Frontal cortex (tissue), 4 donors: ENCODE results near the gene SLC12A3. TPM values are rescaled to one million over a fixed set of nuclear protein-coding genes. Genes with fewer than 3 reads are reported as not detected.
"Not testable (repeated sequence)": the region's sequence is repeated elsewhere in the genome, so short reads cannot be mapped to it uniquely, and the experiment has no call there.

Experiments
- DNase-seq, 2 donors: peaks; one replicate each; pipeline ENCODE4 v3.0.0; 2012; ENCODE audit warnings: low spot score in 2 of 2
- FAIRE-seq: peaks from 2 replicates; lab custom pipeline; 2012; peaks lifted over from hg19 to GRCh38; lab: Jason Lieb, UNC
- total RNA-seq: library from RNA; depleted of rRNA; stranded (reverse); fragments of >200 nt; gene quantifications from one replicate; pipeline ENCODE4 v1.2.3, GENCODE V29; 2014
- donor health status: control.
- donor health status: control.
- donor health status: control.

SLC12A3 gene
- total RNA-seq, 1 donor from 2014 or later: not detected

GRCh38 chr16:56934599-56935145 is 69.7 kb downstream of the SLC12A3 start:
- DNase-seq, FAIRE-seq: not testable (repeated sequence)

- FAIRE-seq: no peak
- no peak for DNase-seq
These were observed 70.2 kb downstream of the SLC12A3 start for GRCh38 chr16:56935201-56935600.

- no peak for DNase-seq
- FAIRE-seq: no peak
These were observed 71.5 kb downstream of the SLC12A3 start for GRCh38 chr16:56936491-56936890.

- DNase-seq (no peak), FAIRE-seq (no peak)
These were observed 71.9 kb downstream of the SLC12A3 start for GRCh38 chr16:56936950-56937349.

- DNase-seq (no peak), FAIRE-seq (no peak)
These were observed 73.9 kb downstream of the SLC12A3 start for GRCh38 chr16:56938664-56939513.

- DNase-seq (no peak), FAIRE-seq (no peak)
These were observed 74.8 kb downstream of the SLC12A3 start for GRCh38 chr16:56939801-56940200.

- DNase-seq (no peak), FAIRE-seq (no peak)
These were observed 76.1 kb downstream of the SLC12A3 start for GRCh38 chr16:56941092-56941491.

- no peak for DNase-seq
- FAIRE-seq: no peak
These were observed 76.9 kb downstream of the SLC12A3 start for GRCh38 chr16:56941856-56942331.

- FAIRE-seq (no peak), DNase-seq (no peak)
These were observed 78.9 kb downstream of the SLC12A3 start for GRCh38 chr16:56943761-56944375.

- DNase-seq: no peak
- FAIRE-seq: no peak
These were observed 80.2 kb downstream of the SLC12A3 start for GRCh38 chr16:56944954-56945839.

GRCh38 chr16:56945847-56946527 is 81.0 kb downstream of the SLC12A3 start:
- DNase-seq (no peak), FAIRE-seq (no peak)

- DNase-seq (no peak), FAIRE-seq (no peak)
These were observed 82.0 kb downstream of the SLC12A3 start for GRCh38 chr16:56946767-56947603.

- DNase-seq: no peak
- no peak for FAIRE-seq
These were observed 82.6 kb downstream of the SLC12A3 start for GRCh38 chr16:56947604-56947995.

GRCh38 chr16:56948234-56948633 is 83.2 kb downstream of the SLC12A3 start:
- DNase-seq (no peak), FAIRE-seq (no peak)

- FAIRE-seq: no peak
- no peak for DNase-seq
These were observed 85.0 kb downstream of the SLC12A3 start for GRCh38 chr16:56950051-56950450.

GRCh38 chr16:56950455-56950854 is 85.4 kb downstream of the SLC12A3 start:
- DNase-seq (no peak), FAIRE-seq (no peak)

- FAIRE-seq (no peak), DNase-seq (peak in 1 of 2 donors; percentile 38)
These were observed 86.1 kb downstream of the SLC12A3 start for GRCh38 chr16:56950881-56951771.

GRCh38 chr16:56953006-56953405 is 88.0 kb downstream of the SLC12A3 start:
- DNase-seq (no peak), FAIRE-seq (no peak)
